VCaP (cell line): ENCODE results near the gene LHX2.

Source experiments
- H3K27ac ChIP-seq: fragments of 450-650 bp; 2 replicates; pipeline ENCODE4 v1.5.1; 2017
- TF ChIP-seq, protein P1 (sequence below): fragments of 450-650 bp; conservative IDR thresholded peaks from 2 replicates; pipeline ENCODE4 v1.5.1; 2017; ENCODE audit warnings: mild to moderate bottlenecking, moderate library complexity

The LHX2 gene

DNA sequence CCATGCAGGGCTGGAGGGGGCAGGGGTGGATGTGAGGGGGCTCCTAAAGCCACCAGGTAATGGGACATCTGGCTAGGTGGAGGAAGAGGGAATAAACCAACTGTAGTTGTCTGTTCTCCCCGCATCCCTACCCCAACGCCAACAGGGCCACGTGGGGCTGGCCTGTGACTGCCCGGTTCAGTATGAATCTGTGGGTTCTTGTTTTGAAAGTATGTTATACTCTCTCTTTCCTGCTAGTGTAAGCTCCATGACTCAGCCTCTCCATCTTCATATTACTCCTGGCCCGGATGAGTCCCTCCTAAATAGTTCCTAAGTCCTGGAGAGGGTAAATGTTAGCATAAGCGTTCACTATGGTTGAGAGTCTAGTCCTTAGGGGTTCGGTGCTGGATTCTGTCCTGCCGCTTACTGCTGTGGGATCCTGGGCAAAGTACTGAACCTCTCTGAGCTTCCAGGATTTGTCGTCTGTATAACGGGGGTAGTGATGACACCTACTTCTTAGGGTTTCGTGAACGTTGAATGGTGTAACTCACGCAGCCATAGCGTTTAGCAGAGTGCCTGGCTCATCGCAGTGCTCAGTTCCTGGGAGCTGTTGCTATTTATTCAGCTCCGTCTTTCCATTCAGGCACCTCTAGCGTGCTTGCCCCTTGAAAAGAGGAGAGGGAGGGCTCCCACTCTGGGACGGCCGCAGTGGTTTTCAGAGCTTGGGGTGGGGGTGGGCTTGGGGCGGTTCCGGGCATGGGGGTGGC lies 28.8 kb downstream of the LHX2 start:
- peak overlapping the region; percentile 57; the same call in 1 of the 2 replicates for H3K27ac ChIP-seq
- TF ChIP-seq, protein P1, sequence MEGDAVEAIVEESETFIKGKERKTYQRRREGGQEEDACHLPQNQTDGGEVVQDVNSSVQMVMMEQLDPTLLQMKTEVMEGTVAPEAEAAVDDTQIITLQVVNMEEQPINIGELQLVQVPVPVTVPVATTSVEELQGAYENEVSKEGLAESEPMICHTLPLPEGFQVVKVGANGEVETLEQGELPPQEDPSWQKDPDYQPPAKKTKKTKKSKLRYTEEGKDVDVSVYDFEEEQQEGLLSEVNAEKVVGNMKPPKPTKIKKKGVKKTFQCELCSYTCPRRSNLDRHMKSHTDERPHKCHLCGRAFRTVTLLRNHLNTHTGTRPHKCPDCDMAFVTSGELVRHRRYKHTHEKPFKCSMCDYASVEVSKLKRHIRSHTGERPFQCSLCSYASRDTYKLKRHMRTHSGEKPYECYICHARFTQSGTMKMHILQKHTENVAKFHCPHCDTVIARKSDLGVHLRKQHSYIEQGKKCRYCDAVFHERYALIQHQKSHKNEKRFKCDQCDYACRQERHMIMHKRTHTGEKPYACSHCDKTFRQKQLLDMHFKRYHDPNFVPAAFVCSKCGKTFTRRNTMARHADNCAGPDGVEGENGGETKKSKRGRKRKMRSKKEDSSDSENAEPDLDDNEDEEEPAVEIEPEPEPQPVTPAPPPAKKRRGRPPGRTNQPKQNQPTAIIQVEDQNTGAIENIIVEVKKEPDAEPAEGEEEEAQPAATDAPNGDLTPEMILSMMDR, result no peak

GRCh38 chr9:124040935-124041816 lies 29.6 kb downstream of the LHX2 start:
- TF ChIP-seq, protein P1, result peak; percentile 98
- peak overlapping the region; percentile 57; the same call in 1 of the 2 replicates for H3K27ac ChIP-seq

GRCh38 chr9:124041817-124042116 lies 30.2 kb downstream of the LHX2 start:
- TF ChIP-seq, protein P1, result no peak
- peak overlapping the region; percentile 57; the same call in 1 of the 2 replicates for H3K27ac ChIP-seq

DNA sequence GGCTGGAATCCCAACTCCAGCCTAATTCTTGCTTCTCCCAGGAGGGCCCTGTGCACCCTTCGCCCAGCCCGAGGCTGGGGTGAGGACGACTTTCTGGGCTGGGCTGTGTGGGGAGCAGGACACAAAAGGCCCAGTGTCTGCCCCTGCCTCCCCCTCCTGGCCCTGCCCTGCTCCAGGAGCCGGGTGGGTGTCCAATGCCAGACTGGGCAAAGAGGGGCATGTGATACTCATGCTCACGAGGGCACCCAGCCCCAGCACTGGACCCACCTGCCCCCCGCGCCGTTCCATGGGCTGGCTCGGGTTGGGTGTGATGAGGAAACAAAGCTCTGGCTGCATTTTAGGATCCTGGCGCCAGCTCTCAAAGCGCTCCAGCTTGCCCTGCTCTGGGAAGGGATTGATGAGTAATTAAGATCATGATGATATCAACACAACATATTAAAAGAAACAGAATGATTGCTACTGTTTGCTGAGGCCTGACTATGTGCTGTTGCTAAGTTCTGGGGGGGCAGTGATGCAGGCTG lies 30.7 kb downstream of the LHX2 start:
- TF ChIP-seq, protein P1, result no peak
- H3K27ac ChIP-seq, result no peak overlapping the region; the same call in 1 of the 2 replicates

- no peak overlapping the region for H3K27ac ChIP-seq
- TF ChIP-seq, protein P1, result no peak
Measured at GRCh38 chr9:124044448-124044847, 32.9 kb downstream of the LHX2 start.

DNA sequence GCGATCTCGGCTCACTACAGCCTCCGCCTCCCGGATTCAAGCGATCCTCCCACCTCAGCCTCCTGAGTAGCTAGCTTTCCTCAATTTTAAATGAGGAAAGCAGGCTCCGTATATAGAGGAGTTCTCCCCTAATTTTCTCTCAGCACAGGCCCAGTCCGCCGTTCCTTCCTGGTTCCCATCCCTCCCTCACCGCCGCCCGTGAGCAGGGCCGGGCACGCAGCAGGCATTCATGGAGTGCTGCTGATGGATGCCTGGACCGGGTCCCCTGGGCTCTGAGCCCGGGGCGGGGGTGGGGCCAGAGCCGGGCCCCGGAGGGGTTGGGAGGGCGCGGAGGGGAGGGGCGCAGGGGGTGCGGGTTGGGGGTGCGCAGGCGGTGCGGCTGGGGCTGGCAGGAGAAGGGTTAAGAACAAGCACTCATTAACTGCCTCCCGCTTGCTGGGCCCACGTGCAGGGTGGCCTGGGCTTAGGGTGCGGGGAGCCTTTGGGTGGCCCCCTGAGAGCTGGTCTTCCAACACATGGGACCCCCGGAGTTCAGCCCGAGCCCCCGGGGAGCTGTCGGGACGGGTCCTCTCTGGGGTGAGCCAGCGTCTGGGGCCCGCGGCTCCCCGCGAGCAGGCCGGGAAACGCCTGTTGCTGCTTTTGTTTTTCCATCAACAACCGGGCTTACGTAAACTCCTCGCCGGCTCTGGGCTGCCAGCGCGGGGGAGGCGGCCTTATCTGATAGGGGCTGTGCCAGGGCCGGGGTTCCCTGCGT lies 33.7 kb downstream of the LHX2 start:
- H3K27ac ChIP-seq, result peak overlapping the region; percentile 71; the same call in 1 of the 2 replicates
- TF ChIP-seq, protein P1, result no peak
